Measurements from ENCODE around the gene RNF220. TPM values are rescaled to one million over a fixed set of nuclear protein-coding genes. Genes with fewer than 3 reads are reported as not detected.
"Not testable (repeated sequence)": the region's sequence is repeated elsewhere in the genome, so short reads cannot be mapped to it uniquely, and the experiment has no call there.

Gene RNF220
- total RNA-seq, 4 donors from 2014 or later = 54.2 to 94.0 (median 88.8) TPM

GRCh38 chr1:44696789-44697345 lies 291.8 kb downstream of the RNF220 start:
- TF ChIP-seq CTCF (IDR thresholded peaks at IDR 0.05) = no peak
- no peak for DNase-seq (ENCODE audit: low spot score)
- no peak for ATAC-seq (ENCODE audit: low FRiP score)

GRCh38 chr1:44698138-44698537 lies 293.1 kb downstream of the RNF220 start:
- TF ChIP-seq CTCF (IDR thresholded peaks at IDR 0.05) = no peak
- no peak for DNase-seq (ENCODE audit: low spot score)
- no peak for ATAC-seq (ENCODE audit: low FRiP score)

- ATAC-seq (ENCODE audit: low FRiP score); DNase-seq (ENCODE audit: low spot score): not testable (repeated sequence)
Observed at GRCh38 chr1:44699375-44699774, 294.3 kb downstream of the RNF220 start.

GRCh38 chr1:44700573-44700972 lies 295.5 kb downstream of the RNF220 start:
- DNase-seq (ENCODE audit: low spot score) (no peak), ATAC-seq (ENCODE audit: low FRiP score) (no peak)
- TF ChIP-seq CTCF (IDR thresholded peaks at IDR 0.05) = no peak

GRCh38 chr1:44701141-44701573 lies 296.1 kb downstream of the RNF220 start:
- ATAC-seq (ENCODE audit: low FRiP score) = no peak
- no peak for TF ChIP-seq CTCF (IDR thresholded peaks at IDR 0.05)
- DNase-seq (ENCODE audit: low spot score) = no peak

Small RNAs within 50 kb of the gene (small RNA-seq; reads per million reads assigned to genes)
- gene MIR5584 = not detected
- not detected for gene RNU6-369P

Other genes starting within 250 kb of the RNF220 start
- gene DMAP1, start 191.8 kb upstream of the RNF220 start, total RNA-seq = 10 to 100 TPM; 23.2 to 43.5 (median 27.9) TPM
- 10 to 100 TPM; 27.6 to 36.3 (median 31.2) TPM for gene ERI3, start 50.0 kb upstream of the RNF220 start, total RNA-seq

Data from omental fat pad (tissue), 4 donors.